SK-N-SH treated with all-trans-retinoic acid at 6 μM for 48 hours (cell line): ENCODE measurements around the gene RRAGB.
"Not testable (repeated sequence)": the region's sequence is repeated elsewhere in the genome, so short reads cannot be mapped to it uniquely, and the experiment has no call there.

Source experiments
- ARNTL ChIP-seq: fragments of 450-650 bp; formaldehyde crosslinking; IDR thresholded peaks from 2 replicates; pipeline ENCODE4 v1.5.0; 2020; ENCODE audit warnings: low read depth, mild to moderate bottlenecking, moderate library complexity, borderline replicate concordance
- ISL1 ChIP-seq: fragments of 250-450 bp; sonication (Bioruptor Pico); IDR thresholded peaks from 2 replicates; pipeline ENCODE4 v2.1.2; 2022; ENCODE audit warnings: mild to moderate bottlenecking, moderate library complexity
- RARB ChIP-seq: fragments of 250-450 bp; sonication (Bioruptor Pico); IDR thresholded peaks from 2 replicates; pipeline ENCODE4 v1.8.0; 2021; ENCODE audit warnings: mild to moderate bottlenecking, moderate library complexity
- SNAI2 ChIP-seq: fragments of 250-450 bp; sonication (Bioruptor Pico); IDR thresholded peaks from 2 replicates; pipeline ENCODE4 v1.5.0; 2020; ENCODE audit warnings: mild to moderate bottlenecking, moderate library complexity
- TCF4 ChIP-seq: fragments of 250-450 bp; sonication (Bioruptor Pico); IDR thresholded peaks from 2 replicates; pipeline ENCODE4 v1.8.0; 2021; ENCODE audit warnings: mild to moderate bottlenecking, moderate library complexity, borderline replicate concordance
- ZC3H10 ChIP-seq: fragments of 250-450 bp; sonication (Bioruptor Pico); IDR thresholded peaks from 2 replicates; pipeline ENCODE4 v1.5.1; 2021; ENCODE audit warnings: mild to moderate bottlenecking, moderate library complexity
- ZFP3 ChIP-seq: fragments of 250-450 bp; sonication (Bioruptor Pico); IDR thresholded peaks from 2 replicates; pipeline ENCODE4 v1.5.0; 2020; ENCODE audit warnings: mild to moderate bottlenecking, moderate library complexity
- ZFP30 ChIP-seq: fragments of 450-650 bp; formaldehyde crosslinking; IDR thresholded peaks from 2 replicates; pipeline ENCODE4 v1.5.0; 2022; ENCODE audit warnings: mild to moderate bottlenecking, moderate library complexity
- ZNF8 ChIP-seq: fragments of 450-650 bp; formaldehyde crosslinking; IDR thresholded peaks from 2 replicates; pipeline ENCODE4 v1.5.0; 2020; ENCODE audit warnings: mild to moderate bottlenecking, moderate library complexity
- TF ChIP-seq, protein P1 (sequence below): fragments of 250-450 bp; sonication (Bioruptor Pico); IDR thresholded peaks from 2 replicates; pipeline ENCODE4 v1.8.0; 2021; ENCODE audit warnings: low read depth, mild to moderate bottlenecking, moderate library complexity, borderline replicate concordance
- TF ChIP-seq, protein P2 (sequence below): fragments of 250-450 bp; sonication (Bioruptor Pico); IDR thresholded peaks from 2 replicates; pipeline ENCODE4 v1.5.1; 2020; ENCODE audit warnings: low read depth, mild to moderate bottlenecking, moderate library complexity
- TF ChIP-seq, protein P3 (sequence below): fragments of 250-450 bp; sonication (Bioruptor Pico); IDR thresholded peaks from 2 replicates; pipeline ENCODE4 v1.5.1; 2021; ENCODE audit warnings: mild to moderate bottlenecking, moderate library complexity

DNA sequence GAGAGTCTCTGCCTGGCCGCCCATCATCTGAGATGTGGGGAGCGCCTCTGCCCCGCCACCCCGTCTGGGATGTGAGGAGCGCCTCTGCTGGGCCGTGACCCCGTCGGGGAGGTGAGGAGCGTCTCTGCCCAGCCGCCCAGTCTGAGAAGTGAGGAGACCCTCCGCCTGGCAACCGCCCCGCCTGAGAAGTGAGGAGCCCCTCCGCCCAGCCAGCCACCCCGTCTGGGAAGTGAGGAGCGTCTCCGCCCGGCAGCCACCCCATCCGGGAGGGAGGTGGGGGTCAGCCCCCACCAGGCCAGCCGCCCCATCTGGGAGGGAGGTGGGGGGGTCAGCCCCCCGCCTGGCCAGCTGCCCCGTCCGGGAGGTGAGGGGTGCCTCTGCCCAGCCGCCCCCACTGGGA is 30.9 kb downstream of the RRAGB start:
- TF ChIP-seq, protein P1, sequence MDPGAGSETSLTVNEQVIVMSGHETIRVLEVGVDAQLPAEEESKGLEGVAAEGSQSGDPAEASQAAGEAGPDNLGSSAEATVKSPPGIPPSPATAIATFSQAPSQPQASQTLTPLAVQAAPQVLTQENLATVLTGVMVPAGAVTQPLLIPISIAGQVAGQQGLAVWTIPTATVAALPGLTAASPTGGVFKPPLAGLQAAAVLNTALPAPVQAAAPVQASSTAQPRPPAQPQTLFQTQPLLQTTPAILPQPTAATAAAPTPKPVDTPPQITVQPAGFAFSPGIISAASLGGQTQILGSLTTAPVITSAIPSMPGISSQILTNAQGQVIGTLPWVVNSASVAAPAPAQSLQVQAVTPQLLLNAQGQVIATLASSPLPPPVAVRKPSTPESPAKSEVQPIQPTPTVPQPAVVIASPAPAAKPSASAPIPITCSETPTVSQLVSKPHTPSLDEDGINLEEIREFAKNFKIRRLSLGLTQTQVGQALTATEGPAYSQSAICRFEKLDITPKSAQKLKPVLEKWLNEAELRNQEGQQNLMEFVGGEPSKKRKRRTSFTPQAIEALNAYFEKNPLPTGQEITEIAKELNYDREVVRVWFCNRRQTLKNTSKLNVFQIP: not testable (repeated sequence)
- not testable (repeated sequence) for TF ChIP-seq ZC3H10 (CRISPR knock-in tag); RARB; ISL1; ZFP30 (CRISPR knock-in tag); ZFP3 (CRISPR knock-in tag); SNAI2 (CRISPR knock-in tag); ARNTL (CRISPR knock-in tag); ZNF8; TCF4
- TF ChIP-seq, protein P2, sequence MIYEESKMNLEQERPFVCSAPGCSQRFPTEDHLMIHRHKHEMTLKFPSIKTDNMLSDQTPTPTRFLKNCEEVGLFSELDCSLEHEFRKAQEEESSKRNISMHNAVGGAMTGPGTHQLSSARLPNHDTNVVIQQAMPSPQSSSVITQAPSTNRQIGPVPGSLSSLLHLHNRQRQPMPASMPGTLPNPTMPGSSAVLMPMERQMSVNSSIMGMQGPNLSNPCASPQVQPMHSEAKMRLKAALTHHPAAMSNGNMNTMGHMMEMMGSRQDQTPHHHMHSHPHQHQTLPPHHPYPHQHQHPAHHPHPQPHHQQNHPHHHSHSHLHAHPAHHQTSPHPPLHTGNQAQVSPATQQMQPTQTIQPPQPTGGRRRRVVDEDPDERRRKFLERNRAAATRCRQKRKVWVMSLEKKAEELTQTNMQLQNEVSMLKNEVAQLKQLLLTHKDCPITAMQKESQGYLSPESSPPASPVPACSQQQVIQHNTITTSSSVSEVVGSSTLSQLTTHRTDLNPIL: not testable (repeated sequence)
- TF ChIP-seq, protein P3, sequence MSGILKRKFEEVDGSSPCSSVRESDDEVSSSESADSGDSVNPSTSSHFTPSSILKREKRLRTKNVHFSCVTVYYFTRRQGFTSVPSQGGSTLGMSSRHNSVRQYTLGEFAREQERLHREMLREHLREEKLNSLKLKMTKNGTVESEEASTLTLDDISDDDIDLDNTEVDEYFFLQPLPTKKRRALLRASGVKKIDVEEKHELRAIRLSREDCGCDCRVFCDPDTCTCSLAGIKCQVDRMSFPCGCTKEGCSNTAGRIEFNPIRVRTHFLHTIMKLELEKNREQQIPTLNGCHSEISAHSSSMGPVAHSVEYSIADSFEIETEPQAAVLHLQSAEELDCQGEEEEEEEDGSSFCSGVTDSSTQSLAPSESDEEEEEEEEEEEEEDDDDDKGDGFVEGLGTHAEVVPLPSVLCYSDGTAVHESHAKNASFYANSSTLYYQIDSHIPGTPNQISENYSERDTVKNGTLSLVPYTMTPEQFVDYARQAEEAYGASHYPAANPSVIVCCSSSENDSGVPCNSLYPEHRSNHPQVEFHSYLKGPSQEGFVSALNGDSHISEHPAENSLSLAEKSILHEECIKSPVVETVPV (CRISPR knock-in tag): not testable (repeated sequence)
